ENCODE measurements around the gene CBX3. TPM values are rescaled to one million over a fixed set of nuclear protein-coding genes. Genes with fewer than 3 reads are reported as not detected.

Gene CBX3
- total RNA-seq, 2 experiments from 2014 or later: 124 to 132 TPM

GRCh38 chr7:26237035-26237807 lies 35.7 kb downstream of the CBX3 start:
- no peak overlapping the region for H3K4me3 ChIP-seq (ENCODE audit: low read length)
- H3K27ac Mint-ChIP-seq: no peak overlapping the region

DNA sequence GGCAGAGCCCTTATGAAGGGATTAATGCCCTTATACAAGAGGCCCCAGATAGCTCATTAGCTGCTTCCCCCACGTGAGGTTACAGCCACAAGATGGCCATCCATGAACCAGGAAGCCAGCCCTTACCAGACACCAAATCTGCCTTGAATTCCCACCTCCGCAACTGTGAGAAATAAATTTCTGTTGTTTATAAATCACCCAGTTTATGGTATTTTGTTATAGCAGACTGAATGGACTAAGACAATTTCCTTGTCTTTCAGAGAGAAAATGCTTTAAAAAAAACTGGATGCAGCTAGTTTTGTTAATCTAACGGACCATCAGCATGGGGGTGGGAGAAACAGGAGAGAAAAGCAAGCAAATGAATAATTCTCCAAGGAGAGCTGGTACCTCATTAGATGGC lies 36.5 kb downstream of the CBX3 start:
- H3K36me3 Mint-ChIP-seq (ENCODE audit: low read depth): no peaks in the 10 kb centered on the region
- ChIA-PET CTCF (no interaction called here), POLR2A (no interaction called here)
- no peak overlapping the region for H3K4me3 ChIP-seq (ENCODE audit: low read length)
- H3K36me3 ChIP-seq (ENCODE audit: insufficient read depth, low read length): no peaks in the 10 kb centered on the region
- no peak overlapping the region for H3K4me3 Mint-ChIP-seq
- H3K9me3 ChIP-seq (ENCODE audit: control insufficient read depth in 1 of 2, insufficient read depth in 1 of 2, low read length in 2 of 2): no peaks in the 10 kb centered on the region
- DNase-seq (no peak), ATAC-seq (ENCODE audit: poor library complexity) (no peak)
- no peaks in the 10 kb centered on the region for H3K27me3 Mint-ChIP-seq
- no peak overlapping the region for H3K27ac ChIP-seq (ENCODE audit: low read depth in 1 of 2, low read length in 2 of 2)
- H3K27me3 ChIP-seq (ENCODE audit: control insufficient read depth in 1 of 2, insufficient read depth in 2 of 2, low read length in 2 of 2): peaks cover 0 to 4% of the 10 kb centered on the region in 2 experiments
- H3K4me1 Mint-ChIP-seq (ENCODE audit: low read depth): no peaks in the 10 kb centered on the region
- H3K27ac Mint-ChIP-seq: no peak overlapping the region
- intact Hi-C loops (cut with DNase I, micrococcal nuclease): no loop called here
- TF ChIP-seq CTCF (IDR thresholded peaks at IDR 0.05): no peak
- no peaks in the 10 kb centered on the region for H3K9me3 Mint-ChIP-seq
- no peaks in the 10 kb centered on the region for H3K4me1 ChIP-seq (ENCODE audit: insufficient read depth, low read length)

More at GRCh38 chr7:26237035-26237807, 35.7 kb downstream of the CBX3 start:
- no peaks in the 10 kb centered on the region for H3K27me3 Mint-ChIP-seq
- intact Hi-C loops (cut with DNase I, micrococcal nuclease): no loop called here
- no peaks in the 10 kb centered on the region for H3K36me3 ChIP-seq (ENCODE audit: insufficient read depth, low read length)
- no peaks in the 10 kb centered on the region for H3K4me1 Mint-ChIP-seq (ENCODE audit: low read depth)
- no peaks in the 10 kb centered on the region for H3K4me1 ChIP-seq (ENCODE audit: insufficient read depth, low read length)
- CTCF ChIA-PET: no interaction called here
- POLR2A ChIA-PET: interaction anchor here (0.7 kb wide), 1 partner anchor 1763 kb away, joined by 4 read pairs; no protein-coding TSS in a partner anchor
- H3K27ac ChIP-seq (ENCODE audit: low read depth in 1 of 2, low read length in 2 of 2): no peak overlapping the region
- TF ChIP-seq CTCF (IDR thresholded peaks at IDR 0.05): no peak
- no peak for DNase-seq
- H3K9me3 Mint-ChIP-seq: no peaks in the 10 kb centered on the region
- ATAC-seq (ENCODE audit: poor library complexity): no peak
- H3K4me3 Mint-ChIP-seq: no peak overlapping the region
- no peaks in the 10 kb centered on the region for H3K36me3 Mint-ChIP-seq (ENCODE audit: low read depth)
- peaks cover 0 to 4% of the 10 kb centered on the region in 2 experiments for H3K27me3 ChIP-seq (ENCODE audit: control insufficient read depth in 1 of 2, insufficient read depth in 2 of 2, low read length in 2 of 2)
- H3K9me3 ChIP-seq (ENCODE audit: control insufficient read depth in 1 of 2, insufficient read depth in 1 of 2, low read length in 2 of 2): no peaks in the 10 kb centered on the region

- Mint-ChIP-seq H3K36me3 (ENCODE audit: low read depth) (no peaks in the 10 kb centered on the region), H3K9me3 (no peaks in the 10 kb centered on the region), H3K4me3 (no peak overlapping the region), H3K27me3 (no peaks in the 10 kb centered on the region), H3K4me1 (ENCODE audit: low read depth) (peaks cover 4% of the 10 kb centered on the region), H3K27ac (no peak overlapping the region)
- Histone ChIP-seq H3K27me3 (ENCODE audit: control insufficient read depth in 1 of 2, insufficient read depth in 2 of 2, low read length in 2 of 2) (peaks cover 6 to 10% of the 10 kb centered on the region in 2 experiments), H3K4me3 (ENCODE audit: low read length) (no peak overlapping the region), H3K4me1 (ENCODE audit: insufficient read depth, low read length) (no peaks in the 10 kb centered on the region), H3K36me3 (ENCODE audit: insufficient read depth, low read length) (no peaks in the 10 kb centered on the region), H3K27ac (ENCODE audit: low read depth in 1 of 2, low read length in 2 of 2) (no peak overlapping the region), H3K9me3 (ENCODE audit: control insufficient read depth in 1 of 2, insufficient read depth in 1 of 2, low read length in 2 of 2) (no peaks in the 10 kb centered on the region)
- ChIA-PET POLR2A (no interaction called here), CTCF (interaction anchor here (0.6 kb wide), 1 partner anchor 241 kb away, joined by 3 read pairs; no protein-coding TSS in a partner anchor)
- TF ChIP-seq CTCF (IDR thresholded peaks at IDR 0.05): no peak
- ATAC-seq (ENCODE audit: poor library complexity): no peak
- no peak for DNase-seq
- intact Hi-C loops (cut with DNase I, micrococcal nuclease): no loop called here
Measured at GRCh38 chr7:26245150-26245549, 43.6 kb downstream of the CBX3 start.
